Keratinocyte (primary cell): ENCODE measurements around the gene PRRT2.

Source experiments
- CTCF ChIP-seq, 3 experiments: IDR thresholded peaks in 1 of 3; conservative IDR thresholded peaks in 1 of 3; optimal IDR thresholded peaks in 1 of 3; 2 replicates in 2 of 3; 3 replicates in 1 of 3; pipeline versions ENCODE3 to v1.5.1; 2011; ENCODE audit warnings: low read length in 3 of 3, mild to moderate bottlenecking in 3 of 3, moderate library complexity in 2 of 3, control low read depth in 1 of 3, inconsistent platforms in 1 of 3; ENCODE audit not compliant: insufficient read depth in 2 of 3; ENCODE audit errors: extremely low read depth in 1 of 3
- EZH2 ChIP-seq: IDR thresholded peaks from one replicate; pipeline ENCODE4 v1.6.1; 2012; ENCODE audit warnings: inconsistent platforms, mild to moderate bottlenecking, low read length, moderate library complexity

DNA sequence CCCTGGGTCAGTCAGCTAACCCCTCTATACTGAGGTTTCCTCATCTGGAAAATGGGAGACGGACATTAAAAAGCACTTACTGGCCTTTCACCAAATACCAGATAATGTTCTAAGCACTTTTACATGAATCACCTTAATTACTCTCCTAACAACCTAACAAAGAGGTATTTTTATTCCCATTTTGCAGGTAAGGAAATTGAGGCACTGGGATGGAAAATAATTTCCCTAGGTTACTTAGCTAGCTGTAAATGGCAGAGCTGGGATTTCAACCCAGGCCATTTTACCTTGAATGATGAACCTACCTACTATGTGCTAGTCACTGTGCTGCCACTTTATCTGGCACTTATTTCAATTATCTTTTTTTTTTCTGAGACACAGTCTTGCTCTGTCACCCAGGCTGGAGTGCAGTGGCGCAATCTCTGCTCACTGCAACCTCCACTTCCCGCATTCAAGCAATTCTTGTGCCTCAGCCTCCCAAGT, 17.7 kb upstream of the PRRT2 start:
- TF ChIP-seq CTCF (optimal IDR thresholded peaks at IDR 0.05 in 1 of 3, IDR thresholded peaks at IDR 0.05 in 1 of 3, conservative IDR thresholded peaks at IDR 0.05 in 1 of 3; ENCODE audit: extremely low read depth in 1 of 3, insufficient read depth in 2 of 3, low read length in 3 of 3), result no peak
- TF ChIP-seq EZH2, result no peak
